Endothelial cell of umbilical vein (primary cell): Measurements from ENCODE around the gene SYNJ1. TPM values are rescaled to one million over a fixed set of nuclear protein-coding genes. Genes with fewer than 3 reads are reported as not detected.
A peak's percentile ranks its signal among the peaks of the same experiment; 100 is the strongest.

ENCODE experiments used
- BruUV-seq: library from RNA; stranded (reverse); fragments of 400-500 nt; replicated peaks from 2 replicates; lab custom pipeline; 2021; lab: Mats Ljungman, UMichigan
- CTCF ChIA-PET: fragments of 300-600, 350-600 bp; sonication (Branson Sonifier 250); formaldehyde crosslinking; loops from one replicate; lab custom pipeline; 2021; ENCODE audit warnings: antibody characterized with exemption, inconsistent platforms; lab: Charles Lee
- POLR2A ChIA-PET: fragments of 300-600, 350-600 bp; sonication (Branson Sonifier 250); formaldehyde crosslinking; loops from one replicate; lab custom pipeline; 2021; ENCODE audit warnings: antibody characterized with exemption, inconsistent platforms; lab: Charles Lee
- DNase-seq: peaks from one replicate; pipeline ENCODE4 v3.0.0-alpha.2; 2011; ENCODE audit warnings: low read depth, low spot score
- FAIRE-seq: peaks from 2 replicates; lab custom pipeline; 2011; peaks lifted over from hg19 to GRCh38; lab: Jason Lieb, UNC
- H2AFZ ChIP-seq: 2 replicates; pipeline ENCODE4 v1.6.0; 2012; ENCODE audit warnings: low read depth, low read length, control low read depth, inconsistent platforms
- H3K27ac ChIP-seq: 2 replicates; pipeline ENCODE4 v1.5.1; 2011; ENCODE audit warnings: low read depth, mild to moderate bottlenecking, control low read depth, low read length, moderate library complexity; ENCODE audit not compliant: insufficient read depth
- H3K27me3 ChIP-seq, 2 experiments: 2 replicates each; pipeline versions ENCODE4 v1.6.0 to v1.6.1; 2011; ENCODE audit warnings: low read length in 2 of 2, mixed read lengths in 1 of 2; ENCODE audit not compliant: control insufficient read depth in 2 of 2, insufficient read depth in 2 of 2
- H3K36me3 ChIP-seq, 2 experiments: 2 replicates in 1 of 2; 3 replicates in 1 of 2; pipeline ENCODE4 v1.5.1; 2011; ENCODE audit warnings: low read length in 2 of 2, mild to moderate bottlenecking in 1 of 2, moderate library complexity in 1 of 2; ENCODE audit not compliant: control insufficient read depth in 2 of 2, insufficient read depth in 2 of 2; ENCODE audit errors: extremely low read depth in 1 of 2
- H3K4me1 ChIP-seq: 3 replicates; pipeline ENCODE4 v1.5.1; 2011; ENCODE audit warnings: mild to moderate bottlenecking, low read length; ENCODE audit not compliant: control insufficient read depth, insufficient read depth; ENCODE audit errors: extremely low read depth
- H3K4me2 ChIP-seq: 2 replicates; pipeline ENCODE4 v1.6.1; 2011; ENCODE audit warnings: low read length, control low read depth, mixed read lengths; ENCODE audit not compliant: insufficient read depth
- H3K4me3 ChIP-seq, 3 experiments: fragments of 200-600 bp in 1 of 3; sonication (generic), shearing (Covaris generic) in 1 of 3; replicated peaks in 1 of 3; 2 replicates each; pipeline ENCODE4 v1.5.1; 2011 to 2016; ENCODE audit warnings: control low read depth in 3 of 3, low read length in 3 of 3, mild to moderate bottlenecking in 2 of 3, inconsistent platforms in 1 of 3, low read depth in 1 of 3, moderate library complexity in 1 of 3; ENCODE audit not compliant: insufficient read depth in 1 of 3
- H3K79me2 ChIP-seq: 2 replicates; pipeline ENCODE4 v1.6.0; 2012; ENCODE audit warnings: low read length, inconsistent platforms; ENCODE audit not compliant: control insufficient read depth, insufficient read depth
- H3K9ac ChIP-seq: replicated peaks from 2 replicates; pipeline ENCODE3; 2011; ENCODE audit warnings: low read length, control low read depth; ENCODE audit not compliant: insufficient read depth; ENCODE audit errors: extremely low read depth
- H3K9me1 ChIP-seq: replicated peaks from 3 replicates; pipeline ENCODE4 v1.6.0; 2011; ENCODE audit warnings: mild to moderate bottlenecking, low read length; ENCODE audit not compliant: control insufficient read depth, insufficient read depth; ENCODE audit errors: extremely low read depth
- H3K9me3 ChIP-seq: replicated peaks from 2 replicates; pipeline ENCODE4 v1.5.1; 2012; ENCODE audit warnings: low read length, inconsistent platforms; ENCODE audit not compliant: control insufficient read depth, insufficient read depth
- H4K20me1 ChIP-seq: replicated peaks from 2 replicates; pipeline ENCODE3; 2011; ENCODE audit warnings: mild to moderate bottlenecking, low read length; ENCODE audit not compliant: control insufficient read depth, insufficient read depth; ENCODE audit errors: extremely low read depth
- EZH2 ChIP-seq: IDR thresholded peaks from 2 replicates; pipeline ENCODE4 v1.6.1; 2012; ENCODE audit warnings: borderline replicate concordance, low read depth, mild to moderate bottlenecking, moderate library complexity, low read length, inconsistent platforms; ENCODE audit not compliant: severe bottlenecking
- FOS ChIP-seq: IDR thresholded peaks from 2 replicates; pipeline ENCODE4 v1.6.1; 2011; ENCODE audit warnings: mild to moderate bottlenecking, low read length, moderate library complexity, borderline replicate concordance; ENCODE audit not compliant: insufficient read depth
- GATA2 ChIP-seq: IDR thresholded peaks from 2 replicates; pipeline ENCODE4 v1.7.0; 2011; ENCODE audit warnings: low read depth, mild to moderate bottlenecking, moderate library complexity, mixed read lengths, low read length; ENCODE audit not compliant: insufficient read length, insufficient read depth
- JUN ChIP-seq: IDR thresholded peaks from 2 replicates; pipeline ENCODE4 v1.6.1; 2011; ENCODE audit warnings: borderline replicate concordance, low read depth; ENCODE audit not compliant: insufficient read length, insufficient read depth
- MYC ChIP-seq: IDR thresholded peaks from one replicate; pipeline ENCODE4 v1.6.1; 2011; ENCODE audit warnings: mild to moderate bottlenecking, low read depth, low read length
- POLR2A ChIP-seq: IDR thresholded peaks from 2 replicates; pipeline ENCODE4 v1.6.1; 2012; ENCODE audit warnings: low read depth, mild to moderate bottlenecking, control low read depth, low read length
- POLR2AphosphoS5 ChIP-seq: IDR thresholded peaks from 2 replicates; pipeline ENCODE4 v1.6.1; 2012; ENCODE audit warnings: low read depth, mild to moderate bottlenecking, control low read depth, low read length, moderate library complexity; ENCODE audit not compliant: insufficient read depth
- dilution Hi-C: fragments of 300-500 bp; cut with MboI; formaldehyde crosslinking; loops from one replicate; pipeline ENCODE4 v1.15.0; 2019; ENCODE audit warnings: low sequenced_read_pairs; ENCODE audit not compliant: extremely low pct_ligation_motif_present
- intact Hi-C: fragments of 100-400 bp; cut with micrococcal nuclease; formaldehyde crosslinking; loops from one replicate; pipeline ENCODE4 v1.10.0; 2022
- polyA plus RNA-seq, 4 experiments: library from polyadenylated mRNA; depleted of rRNA in 3 of 4; stranded (reverse) in 3 of 4; unstranded in 1 of 4; fragments of >200 nt; gene quantifications; 2 replicates each; pipeline versions ENCODE4 v1.2.1 to v1.2.3, GENCODE V29; 2011 to 2012; ENCODE audit warnings: missing spikeins in 1 of 4
- total RNA-seq: library from RNA; stranded (reverse); gene quantifications from 2 replicates; pipeline ENCODE4 v1.2.3, GENCODE V29; 2021
- TF ChIP-seq, protein P1 (sequence below): IDR thresholded peaks from 2 replicates; pipeline ENCODE4 v1.6.1; 2011; ENCODE audit not compliant: insufficient read depth, insufficient read length
- TF ChIP-seq, protein P2 (sequence below), 2 donors: IDR thresholded peaks; 1 replicate in 1 of 2; 2 replicates in 1 of 2; pipeline ENCODE4 v1.5.1; 2011; ENCODE audit warnings: low read length in 2 of 2, mild to moderate bottlenecking in 2 of 2, moderate library complexity in 2 of 2, control low read depth in 1 of 2, inconsistent platforms in 1 of 2, low read depth in 1 of 2; ENCODE audit not compliant: insufficient read depth in 1 of 2; ENCODE audit errors: extremely low read depth in 1 of 2

SYNJ1 gene
- total and polyA plus RNA-seq, 2 donors (not counting 3 experiments of a cell fraction or from before 2014, with no cell fraction given) = 5.9 to 17.0 TPM

GRCh38 chr21:32728848-32729247, 1.0 kb upstream of the SYNJ1 start:
- no TSS peak for BruUV-seq
- TF ChIP-seq EZH2 (no peak), POLR2AphosphoS5 (no peak), GATA2 (no peak), POLR2A (no peak), FOS (no peak), MYC (no peak)
- TF ChIP-seq, protein P1, sequence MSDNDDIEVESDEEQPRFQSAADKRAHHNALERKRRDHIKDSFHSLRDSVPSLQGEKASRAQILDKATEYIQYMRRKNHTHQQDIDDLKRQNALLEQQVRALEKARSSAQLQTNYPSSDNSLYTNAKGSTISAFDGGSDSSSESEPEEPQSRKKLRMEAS = no peak
- H3K27me3 ChIP-seq = no peaks in the 10 kb centered on the region
- FAIRE-seq (no peak), DNase-seq (no peak)
- H3K36me3 ChIP-seq = peaks cover 0 to 3% of the 10 kb centered on the region in 2 experiments
- dilution Hi-C loops = no loop called here
- POLR2A ChIA-PET = no interaction called here
- H3K79me2 ChIP-seq = no peaks in the 10 kb centered on the region
- no peak overlapping the region for H3K9ac ChIP-seq
- no peaks in the 10 kb centered on the region for H4K20me1 ChIP-seq
- CTCF ChIA-PET = interaction anchor here (1.2 to 2.7 kb wide), 7 partner anchors 15 to 326 kb away, joined by 4 to 22 read pairs (median 5); partner anchors contain the start of genes CFAP298 and PAXBP1
- peaks cover 13% of the 10 kb centered on the region for H3K4me1 ChIP-seq
- peak overlapping the region in 2 of 3 experiments; percentile 85 to 87 for H3K4me3 ChIP-seq
- peak overlapping the region; percentile 67 for H3K4me2 ChIP-seq
- no peak overlapping the region for H2AFZ ChIP-seq
- H3K9me3 ChIP-seq = no peaks in the 10 kb centered on the region
- H3K9me1 ChIP-seq = no peaks in the 10 kb centered on the region
- intact Hi-C loops = loop anchor here (1.0 to 5.0 kb wide), 3 partner anchors 42 to 117 kb away; partner anchors contain the start of genes CFAP298 and PAXBP1
- no peak overlapping the region for H3K27ac ChIP-seq

DNA sequence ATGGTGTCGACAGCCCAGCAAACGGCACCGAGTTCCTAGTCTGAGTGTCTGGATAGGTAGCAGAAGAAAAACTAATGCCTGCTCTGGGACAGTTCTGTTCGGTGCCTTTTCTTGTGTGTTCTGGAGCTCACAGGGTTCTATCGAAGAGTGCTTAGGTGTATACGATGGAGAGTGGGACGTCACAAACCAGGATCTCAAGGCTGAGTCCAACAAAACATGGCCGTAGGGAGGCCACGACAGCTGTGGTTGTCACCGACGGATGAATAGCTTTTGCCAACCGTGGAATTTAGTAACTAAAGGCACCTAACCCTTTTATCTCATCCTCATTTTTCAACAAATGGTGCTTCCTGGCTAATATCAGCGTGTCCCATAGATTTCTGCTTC, 635 bp upstream of the SYNJ1 start:
- H3K9ac ChIP-seq = peak overlapping the region; percentile 35
- no peaks in the 10 kb centered on the region for H3K79me2 ChIP-seq
- FAIRE-seq (no peak), DNase-seq (no peak)
- no peaks in the 10 kb centered on the region for H4K20me1 ChIP-seq
- CTCF ChIA-PET = interaction anchor here (0.6 to 2.7 kb wide), 10 partner anchors 13 to 362 kb away, joined by 3 to 22 read pairs (median 4); partner anchors contain the start of genes CFAP298 and PAXBP1
- H3K9me1 ChIP-seq = no peaks in the 10 kb centered on the region
- no peaks in the 10 kb centered on the region for H3K27me3 ChIP-seq
- POLR2A ChIA-PET = interaction anchor here (0.6 kb wide), 1 partner anchor 26 kb away, joined by 3 read pairs; no protein-coding TSS in a partner anchor
- peak overlapping the region; percentile 67 for H3K4me2 ChIP-seq
- intact Hi-C loops (loop anchor here (1.0 to 5.0 kb wide), 3 partner anchors 43 to 116 kb away; partner anchors contain the start of genes CFAP298 and PAXBP1), dilution Hi-C loops (no loop called here)
- peak overlapping the region; percentile 36 for H3K27ac ChIP-seq
- H3K4me3 ChIP-seq = peak overlapping the region; percentile 45 to 87 (median 85)
- H3K4me1 ChIP-seq = peaks cover 13% of the 10 kb centered on the region
- BruUV-seq = no TSS peak
- peaks cover 0 to 3% of the 10 kb centered on the region in 2 experiments for H3K36me3 ChIP-seq
- no peaks in the 10 kb centered on the region for H3K9me3 ChIP-seq
- H2AFZ ChIP-seq = peak overlapping the region; percentile 74
- TF ChIP-seq JUN = no peak
- TF ChIP-seq POLR2A = no peak
- no peak for TF ChIP-seq POLR2AphosphoS5
- TF ChIP-seq, protein P1 = no peak
- no peak for TF ChIP-seq MYC
- TF ChIP-seq, protein P2, sequence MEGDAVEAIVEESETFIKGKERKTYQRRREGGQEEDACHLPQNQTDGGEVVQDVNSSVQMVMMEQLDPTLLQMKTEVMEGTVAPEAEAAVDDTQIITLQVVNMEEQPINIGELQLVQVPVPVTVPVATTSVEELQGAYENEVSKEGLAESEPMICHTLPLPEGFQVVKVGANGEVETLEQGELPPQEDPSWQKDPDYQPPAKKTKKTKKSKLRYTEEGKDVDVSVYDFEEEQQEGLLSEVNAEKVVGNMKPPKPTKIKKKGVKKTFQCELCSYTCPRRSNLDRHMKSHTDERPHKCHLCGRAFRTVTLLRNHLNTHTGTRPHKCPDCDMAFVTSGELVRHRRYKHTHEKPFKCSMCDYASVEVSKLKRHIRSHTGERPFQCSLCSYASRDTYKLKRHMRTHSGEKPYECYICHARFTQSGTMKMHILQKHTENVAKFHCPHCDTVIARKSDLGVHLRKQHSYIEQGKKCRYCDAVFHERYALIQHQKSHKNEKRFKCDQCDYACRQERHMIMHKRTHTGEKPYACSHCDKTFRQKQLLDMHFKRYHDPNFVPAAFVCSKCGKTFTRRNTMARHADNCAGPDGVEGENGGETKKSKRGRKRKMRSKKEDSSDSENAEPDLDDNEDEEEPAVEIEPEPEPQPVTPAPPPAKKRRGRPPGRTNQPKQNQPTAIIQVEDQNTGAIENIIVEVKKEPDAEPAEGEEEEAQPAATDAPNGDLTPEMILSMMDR (IDR thresholded peaks at IDR 0.05; ENCODE audit: extremely low read depth in 1 of 2, insufficient read depth in 1 of 2, low read depth in 1 of 2, low read length in 2 of 2) = no peak
- TF ChIP-seq GATA2 = no peak
- no peak for TF ChIP-seq EZH2
- no peak for TF ChIP-seq FOS
